Measurements from ENCODE around the gene DOC2A. TPM values are rescaled to one million over a fixed set of nuclear protein-coding genes. Genes with fewer than 3 reads are reported as not detected.

Gene DOC2A
- total and polyA plus RNA-seq, 12 donors = 0.27 to 2.7 (median 0.55) TPM; not detected in 6

- no peak for DNase-seq
- Histone ChIP-seq H3K27ac (no peak overlapping the region), H3K27me3 (no peaks in the 10 kb centered on the region), H3K4me1 (peaks cover 0 to 6% (median 0%) of the 10 kb centered on the region in 9 donors), H3K36me3 (peaks cover 9 to 100% (median 86%) of the 10 kb centered on the region in 9 donors), H3K4me3 (no peak overlapping the region), H3K9me3 (no peaks in the 10 kb centered on the region)
- intact Hi-C loops (cut with DNase I) = no loop called here
- WGBS, 2 donors = 95% methylated on average over 35 of the region's 35 CpGs
- peak in 1 of 8 donors; percentile 8 for ATAC-seq
- no peak for TF ChIP-seq CTCF (IDR thresholded peaks at IDR 0.05)
Measured at GRCh38 chr16:29987371-29988085, 23.3 kb downstream of the DOC2A start.

GRCh38 chr16:29986931-29987330 lies 23.9 kb downstream of the DOC2A start:
- Histone ChIP-seq H3K36me3 (peaks cover 9 to 100% (median 89%) of the 10 kb centered on the region in 9 donors), H3K4me3 (no peak overlapping the region), H3K27ac (no peak overlapping the region), H3K9me3 (no peaks in the 10 kb centered on the region), H3K27me3 (no peaks in the 10 kb centered on the region), H3K4me1 (peaks cover 0 to under 1% (median 0%) of the 10 kb centered on the region in 9 donors)
- ATAC-seq (peak in 1 of 8 donors; percentile 6), DNase-seq (no peak)
- no peak for TF ChIP-seq CTCF (IDR thresholded peaks at IDR 0.05)
- intact Hi-C loops (cut with DNase I) = no loop called here
- WGBS, 2 donors = 93% methylated on average over 5 of the region's 5 CpGs

GRCh38 chr16:29986231-29986630 lies 24.6 kb downstream of the DOC2A start:
- peaks cover 9 to 100% (median 89%) of the 10 kb centered on the region in 9 donors for H3K36me3 ChIP-seq
- DNase-seq = no peak
- 92% methylated on average over 20 of the region's 20 CpGs for WGBS, 2 donors
- intact Hi-C loops (cut with DNase I) = no loop called here
- TF ChIP-seq CTCF (IDR thresholded peaks at IDR 0.05) = no peak
- ATAC-seq = no peak
- no peak overlapping the region for H3K27ac ChIP-seq
- no peak overlapping the region for H3K4me3 ChIP-seq
- no peaks in the 10 kb centered on the region for H3K27me3 ChIP-seq
- H3K4me1 ChIP-seq = no peaks in the 10 kb centered on the region
- H3K9me3 ChIP-seq = no peaks in the 10 kb centered on the region

- Histone ChIP-seq H3K36me3 (peaks cover 9 to 100% (median 85%) of the 10 kb centered on the region in 9 donors), H3K4me1 (peaks cover 0 to 6% (median 0%) of the 10 kb centered on the region in 9 donors), H3K9me3 (no peaks in the 10 kb centered on the region), H3K4me3 (no peak overlapping the region), H3K27me3 (no peaks in the 10 kb centered on the region), H3K27ac (no peak overlapping the region)
- 92 to 95% methylated on average over 28 of the region's 28 CpGs for WGBS, 2 donors
- ATAC-seq (no peak), DNase-seq (no peak)
- intact Hi-C loops (cut with DNase I) = no loop called here
- TF ChIP-seq CTCF (IDR thresholded peaks at IDR 0.05) = no peak
Measured at GRCh38 chr16:29985271-29985811, 25.5 kb downstream of the DOC2A start.

Measured in heart right ventricle (tissue), 16 donors.